Neutrophil (primary cell): ENCODE measurements around the gene ANAPC15.

Experiments used
- H3K27ac ChIP-seq: fragments of 200-600 bp; sonication (generic); 2 replicates; pipeline ENCODE4 v1.5.1; 2016; ENCODE audit warnings: mild to moderate bottlenecking, moderate library complexity
- H3K27me3 ChIP-seq: fragments of 200-600 bp; sonication (generic); 2 replicates; pipeline ENCODE4 v1.6.0; 2016; ENCODE audit warnings: mild to moderate bottlenecking
- H3K36me3 ChIP-seq: fragments of 200-600 bp; sonication (generic); 2 replicates; pipeline ENCODE4 v1.5.1; 2017
- H3K4me1 ChIP-seq, 2 experiments: fragments of 200-600 bp in 1 of 2; sonication (generic) in 1 of 2; 1 replicate in 1 of 2; 2 replicates in 1 of 2; pipeline versions ENCODE4 v1.5.1 to v1.6.1; 2013 to 2016; ENCODE audit warnings: low read depth in 1 of 2, low read length in 1 of 2, mild to moderate bottlenecking in 1 of 2, moderate library complexity in 1 of 2; ENCODE audit not compliant: control insufficient read depth in 1 of 2, insufficient read depth in 1 of 2
- H3K4me3 ChIP-seq, 2 experiments: fragments of 200-600 bp in 1 of 2; sonication (generic) in 1 of 2; 1 replicate in 1 of 2; 2 replicates in 1 of 2; pipeline ENCODE4 v1.5.1; 2013 to 2016; ENCODE audit warnings: low read depth in 1 of 2, low read length in 1 of 2, mild to moderate bottlenecking in 1 of 2, moderate library complexity in 1 of 2
- H3K9me3 ChIP-seq: fragments of 200-600 bp; sonication (generic); 2 replicates; pipeline ENCODE4 v1.5.1; 2016
- CTCF ChIP-seq: fragments of 200-600 bp; sonication (generic); IDR thresholded peaks from 2 replicates; pipeline ENCODE4 v1.5.1; 2016; ENCODE audit warnings: antibody characterized with exemption

ANAPC15 gene

GRCh38 chr11:72123117-72123653, 10.7 kb upstream of the ANAPC15 start:
- no peak for TF ChIP-seq CTCF
- Histone ChIP-seq H3K27ac (peak overlapping the region; percentile 66), H3K9me3 (no peaks in the 10 kb centered on the region), H3K4me1 (peaks cover 49 to 53% of the 10 kb centered on the region in 2 experiments), H3K27me3 (no peaks in the 10 kb centered on the region), H3K36me3 (no peaks in the 10 kb centered on the region), H3K4me3 (no peak overlapping the region)

- Histone ChIP-seq H3K27ac (no peak overlapping the region), H3K4me1 (peaks cover 55 to 59% of the 10 kb centered on the region in 2 experiments), H3K4me3 (no peak overlapping the region), H3K36me3 (no peaks in the 10 kb centered on the region), H3K27me3 (no peaks in the 10 kb centered on the region), H3K9me3 (no peaks in the 10 kb centered on the region)
- no peak for TF ChIP-seq CTCF
These were observed 10.1 kb upstream of the ANAPC15 start for GRCh38 chr11:72122607-72123006.

- no peak overlapping the region for H3K4me3 ChIP-seq
- no peak for TF ChIP-seq CTCF
- no peaks in the 10 kb centered on the region for H3K9me3 ChIP-seq
- peak overlapping the region; percentile 98 for H3K27ac ChIP-seq
- H3K36me3 ChIP-seq: no peaks in the 10 kb centered on the region
- H3K27me3 ChIP-seq: no peaks in the 10 kb centered on the region
- peaks cover 72 to 75% of the 10 kb centered on the region in 2 experiments for H3K4me1 ChIP-seq
These were observed 8.4 kb upstream of the ANAPC15 start for GRCh38 chr11:72120930-72121329.

- peak overlapping the region; percentile 25 to 36 for H3K4me3 ChIP-seq
- H3K36me3 ChIP-seq: no peaks in the 10 kb centered on the region
- H3K27ac ChIP-seq: peak overlapping the region; percentile 98
- no peaks in the 10 kb centered on the region for H3K9me3 ChIP-seq
- H3K27me3 ChIP-seq: no peaks in the 10 kb centered on the region
- TF ChIP-seq CTCF: no peak
- peaks cover 78 to 81% of the 10 kb centered on the region in 2 experiments for H3K4me1 ChIP-seq
These were observed 6.7 kb upstream of the ANAPC15 start for GRCh38 chr11:72119198-72119597.

- no peak for TF ChIP-seq CTCF
- Histone ChIP-seq H3K27ac (peak overlapping the region; percentile 98), H3K4me3 (no peak overlapping the region), H3K9me3 (no peaks in the 10 kb centered on the region), H3K4me1 (peaks cover 84 to 91% of the 10 kb centered on the region in 2 experiments), H3K27me3 (no peaks in the 10 kb centered on the region), H3K36me3 (no peaks in the 10 kb centered on the region)
These were observed 3.7 kb upstream of the ANAPC15 start for GRCh38 chr11:72116019-72116755.
